HUES64 (cell line): ENCODE measurements around the gene GUCY1A1.

Experiments used
- H3K27ac ChIP-seq: 2 replicates; pipeline ENCODE4 v1.7.0; 2013; ENCODE audit warnings: low read depth, low read length, inconsistent platforms
- H3K27me3 ChIP-seq: 2 replicates; pipeline ENCODE4 v1.6.1; 2013; ENCODE audit warnings: mild to moderate bottlenecking, low read length; ENCODE audit not compliant: insufficient read depth
- H3K36me3 ChIP-seq: 2 replicates; pipeline ENCODE4 v1.6.1; 2013; ENCODE audit warnings: mild to moderate bottlenecking, low read length; ENCODE audit not compliant: insufficient read depth
- H3K4me1 ChIP-seq: 2 replicates; pipeline ENCODE4 v1.6.1; 2013; ENCODE audit warnings: mild to moderate bottlenecking, low read length, moderate library complexity; ENCODE audit not compliant: insufficient read depth
- H3K4me3 ChIP-seq: 2 replicates; pipeline ENCODE4 v1.5.1; 2013; ENCODE audit warnings: mild to moderate bottlenecking, low read length, moderate library complexity
- H3K9ac ChIP-seq: 2 replicates; pipeline ENCODE4 v1.6.1; 2013; ENCODE audit warnings: mild to moderate bottlenecking, low read depth, low read length
- H3K9me3 ChIP-seq: 2 replicates; pipeline ENCODE4 v1.6.1; 2013; ENCODE audit warnings: low read depth, low read length; ENCODE audit not compliant: insufficient read depth
- WGBS: fragments of 150-250, 120-280 bp; methylation state at CpG from one replicate; pipeline ENCODE4 v1.1.7; 2013; ENCODE audit warnings: missing lambda C conversion rate; 5-methylcytosine and 5-hydroxymethylcytosine counted together

GUCY1A1 gene

GRCh38 chr4:155765149-155765548 is 98.5 kb downstream of the GUCY1A1 start:
- peaks cover 10% of the 10 kb centered on the region for H3K27me3 ChIP-seq
- H3K4me1 ChIP-seq = peaks cover 15% of the 10 kb centered on the region; the same call in 1 of the 2 replicates
- no peaks in the 10 kb centered on the region for H3K9me3 ChIP-seq
- H3K4me3 ChIP-seq = no peak overlapping the region
- H3K9ac ChIP-seq = no peak overlapping the region
- H3K36me3 ChIP-seq = no peaks in the 10 kb centered on the region
- H3K27ac ChIP-seq = no peak overlapping the region
- 93% methylated on average over 3 of the region's 3 CpGs for WGBS

GRCh38 chr4:155766622-155767021 is 100.0 kb downstream of the GUCY1A1 start:
- H3K9me3 ChIP-seq = no peaks in the 10 kb centered on the region
- no peak overlapping the region for H3K4me3 ChIP-seq
- WGBS = 98% methylated on average over 2 of the region's 2 CpGs
- H3K27ac ChIP-seq = no peak overlapping the region
- H3K27me3 ChIP-seq = no peaks in the 10 kb centered on the region
- no peaks in the 10 kb centered on the region for H3K36me3 ChIP-seq
- peaks cover 15% of the 10 kb centered on the region; the same call in 1 of the 2 replicates for H3K4me1 ChIP-seq
- H3K9ac ChIP-seq = no peak overlapping the region

GRCh38 chr4:155768370-155768769 is 101.7 kb downstream of the GUCY1A1 start:
- Histone ChIP-seq H3K27me3 (no peaks in the 10 kb centered on the region), H3K4me3 (no peak overlapping the region)

GRCh38 chr4:155769090-155769489 is 102.4 kb downstream of the GUCY1A1 start:
- no peak overlapping the region for H3K9ac ChIP-seq
- WGBS = 87% methylated on average over 2 of the region's 2 CpGs
- H3K4me1 ChIP-seq = peaks cover 8% of the 10 kb centered on the region; the same call in 1 of the 2 replicates
- H3K27me3 ChIP-seq = no peaks in the 10 kb centered on the region
- H3K36me3 ChIP-seq = no peaks in the 10 kb centered on the region
- no peaks in the 10 kb centered on the region for H3K9me3 ChIP-seq
- H3K4me3 ChIP-seq = no peak overlapping the region
- H3K27ac ChIP-seq = no peak overlapping the region

More at GRCh38 chr4:155768370-155768769, 101.7 kb downstream of the GUCY1A1 start:
- H3K27ac ChIP-seq = no peak overlapping the region
- no peaks in the 10 kb centered on the region for H3K9me3 ChIP-seq
- H3K9ac ChIP-seq = no peak overlapping the region
- H3K4me1 ChIP-seq = peaks cover 8% of the 10 kb centered on the region; the same call in 1 of the 2 replicates
- H3K36me3 ChIP-seq = no peaks in the 10 kb centered on the region

- H3K4me1 ChIP-seq = peaks cover 8% of the 10 kb centered on the region
- no peaks in the 10 kb centered on the region for H3K36me3 ChIP-seq
- H3K4me3 ChIP-seq = no peak overlapping the region
- H3K27ac ChIP-seq = no peak overlapping the region
- WGBS = 92% methylated on average over 8 of the region's 8 CpGs
- no peaks in the 10 kb centered on the region for H3K27me3 ChIP-seq
- no peak overlapping the region for H3K9ac ChIP-seq
- H3K9me3 ChIP-seq = no peaks in the 10 kb centered on the region
Measured at GRCh38 chr4:155772459-155773195, 106.0 kb downstream of the GUCY1A1 start.

- WGBS = 96% methylated on average over 3 of the region's 4 CpGs
Measured at GRCh38 chr4:155773196-155773800, 106.7 kb downstream of the GUCY1A1 start.

GRCh38 chr4:155774033-155774432 is 107.4 kb downstream of the GUCY1A1 start:
- Histone ChIP-seq H3K9me3 (no peaks in the 10 kb centered on the region), H3K9ac (no peak overlapping the region), H3K4me1 (peaks cover 4% of the 10 kb centered on the region; the same call in 1 of the 2 replicates), H3K27ac (no peak overlapping the region), H3K36me3 (no peaks in the 10 kb centered on the region), H3K27me3 (no peaks in the 10 kb centered on the region), H3K4me3 (no peak overlapping the region)
- 93% methylated on average over 4 of the region's 4 CpGs for WGBS

More at GRCh38 chr4:155773196-155773800, 106.7 kb downstream of the GUCY1A1 start:
- Histone ChIP-seq H3K27ac (no peak overlapping the region), H3K36me3 (no peaks in the 10 kb centered on the region), H3K4me3 (no peak overlapping the region), H3K9me3 (no peaks in the 10 kb centered on the region), H3K9ac (no peak overlapping the region), H3K27me3 (no peaks in the 10 kb centered on the region), H3K4me1 (peaks cover 8% of the 10 kb centered on the region; the same call in 1 of the 2 replicates)

- WGBS = 88% methylated on average over 1 of the region's 3 CpGs
- no peak overlapping the region for H3K27ac ChIP-seq
Measured at GRCh38 chr4:155777971-155778735, 111.5 kb downstream of the GUCY1A1 start.

GRCh38 chr4:155780775-155781174 is 114.1 kb downstream of the GUCY1A1 start:
- H3K27ac ChIP-seq = no peak overlapping the region
- no peak overlapping the region for H3K4me3 ChIP-seq
- H3K36me3 ChIP-seq = no peaks in the 10 kb centered on the region
- no peak overlapping the region for H3K9ac ChIP-seq
- H3K27me3 ChIP-seq = no peaks in the 10 kb centered on the region
- H3K9me3 ChIP-seq = no peaks in the 10 kb centered on the region
- 83% methylated on average over 1 of the region's 1 CpG for WGBS
- H3K4me1 ChIP-seq = peaks cover 4% of the 10 kb centered on the region; the same call in 1 of the 2 replicates

More at GRCh38 chr4:155777971-155778735, 111.5 kb downstream of the GUCY1A1 start:
- Histone ChIP-seq H3K4me1 (peaks cover 4% of the 10 kb centered on the region; the same call in 1 of the 2 replicates), H3K27me3 (no peaks in the 10 kb centered on the region), H3K36me3 (no peaks in the 10 kb centered on the region), H3K4me3 (no peak overlapping the region), H3K9me3 (no peaks in the 10 kb centered on the region), H3K9ac (no peak overlapping the region)

GRCh38 chr4:155781249-155781831 is 114.7 kb downstream of the GUCY1A1 start:
- no peak overlapping the region for H3K9ac ChIP-seq
- H3K27ac ChIP-seq = no peak overlapping the region
- WGBS = 90% methylated on average over 2 of the region's 4 CpGs
- peaks cover 4% of the 10 kb centered on the region; the same call in 1 of the 2 replicates for H3K4me1 ChIP-seq
- no peaks in the 10 kb centered on the region for H3K9me3 ChIP-seq
- H3K4me3 ChIP-seq = no peak overlapping the region
- no peaks in the 10 kb centered on the region for H3K27me3 ChIP-seq
- H3K36me3 ChIP-seq = no peaks in the 10 kb centered on the region
